Left colon (tissue), 2 donors: ENCODE measurements around the gene NPAS1. TPM values are rescaled to one million over a fixed set of nuclear protein-coding genes. Genes with fewer than 3 reads are reported as not detected.
A peak's percentile ranks its signal among the peaks of the same experiment; 100 is the strongest.

Experiments used
- ATAC-seq: fragments of 200-7000 bp; cut with Tn5 transposase; one replicate; pipeline ENCODE4 v1.9.1; 2020; ENCODE audit warnings: mild to moderate bottlenecking, moderate library complexity
- DNase-seq, 2 donors: peaks; one replicate each; pipeline ENCODE4 v3.0.0-alpha.2; 2020
- intact Hi-C, 2 donors: fragments of 100-400 bp; cut with DNase I in 1 of 2; cut with micrococcal nuclease in 1 of 2; formaldehyde crosslinking; loops; one replicate each; pipeline versions ENCODE4 v1.11.2 to v1.14.0; 2022; cut with DNase I, micrococcal nuclease
- long read RNA-seq: library from polyadenylated mRNA; unstranded; transcript quantifications from one replicate; pipeline ENCODE4 v2.0.0, GENCODE V29; 2021
- total RNA-seq, 2 donors: library from RNA; stranded (reverse); fragmentation: NEBNext Ultra II Directional; extraction: Animal tissue kit (Norgen Biotek cat#: 25700); gene quantifications; one replicate each; pipeline ENCODE4 v1.2.1, GENCODE V29; 2021
- donor health status: DM: no; HTN: no; CAD: no.
- donor health status: DM: yes; HTN: yes; CAD: no.

The NPAS1 gene, protein sequence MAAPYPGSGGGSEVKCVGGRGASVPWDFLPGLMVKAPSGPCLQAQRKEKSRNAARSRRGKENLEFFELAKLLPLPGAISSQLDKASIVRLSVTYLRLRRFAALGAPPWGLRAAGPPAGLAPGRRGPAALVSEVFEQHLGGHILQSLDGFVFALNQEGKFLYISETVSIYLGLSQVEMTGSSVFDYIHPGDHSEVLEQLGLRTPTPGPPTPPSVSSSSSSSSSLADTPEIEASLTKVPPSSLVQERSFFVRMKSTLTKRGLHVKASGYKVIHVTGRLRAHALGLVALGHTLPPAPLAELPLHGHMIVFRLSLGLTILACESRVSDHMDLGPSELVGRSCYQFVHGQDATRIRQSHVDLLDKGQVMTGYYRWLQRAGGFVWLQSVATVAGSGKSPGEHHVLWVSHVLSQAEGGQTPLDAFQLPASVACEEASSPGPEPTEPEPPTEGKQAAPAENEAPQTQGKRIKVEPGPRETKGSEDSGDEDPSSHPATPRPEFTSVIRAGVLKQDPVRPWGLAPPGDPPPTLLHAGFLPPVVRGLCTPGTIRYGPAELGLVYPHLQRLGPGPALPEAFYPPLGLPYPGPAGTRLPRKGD
- total RNA-seq, result 1 to 10 TPM in 1 of 2 donors, under 1 TPM in 1; 0.37 to 1.6 TPM
- long read RNA-seq, partial matches to known transcripts, result 1 of 1 reads
- long read RNA-seq, other reads (novel, unspliced or antisense), result 0 of 1 reads

DNA sequence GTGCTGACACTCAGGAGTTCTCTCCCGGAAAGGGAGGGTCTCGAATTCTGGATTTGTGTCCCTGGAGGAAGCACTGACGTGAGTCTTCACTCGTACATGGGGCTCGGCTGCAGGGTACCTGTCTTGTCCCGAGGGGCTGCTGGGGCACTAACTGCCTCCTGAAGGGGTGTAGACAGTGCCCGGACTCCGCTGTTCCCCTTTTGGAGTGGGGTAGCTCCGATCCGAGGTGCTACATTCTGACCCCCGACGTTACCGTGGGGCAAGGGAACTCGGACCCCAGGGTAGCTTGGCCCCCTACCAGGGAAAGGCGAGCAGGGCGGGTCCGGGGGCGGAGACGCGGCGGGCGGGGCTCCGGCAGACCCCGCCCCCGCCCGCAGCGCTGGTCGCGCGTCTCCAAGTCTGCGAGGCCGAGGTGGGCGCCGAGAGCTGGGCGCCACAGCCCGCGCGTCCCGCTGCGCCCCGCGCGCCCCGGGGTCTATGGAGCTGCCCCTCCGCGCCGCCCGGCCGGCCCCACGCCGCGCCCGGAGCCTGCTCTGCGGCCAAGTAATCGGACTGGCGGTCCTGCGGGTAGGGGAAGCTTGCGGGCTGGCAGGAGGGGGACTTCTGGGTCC lies at the start of gene NPAS1:
NPAS1 (plus strand) TSS at position 407 of the 611 bp plus-strand sequence. CDS start 1,211 bp downstream, outside the sequence.
- intact Hi-C loops, result no loop called here
- ATAC-seq (peak; percentile 52), DNase-seq (no peak)

- intact Hi-C loops, result loop anchor here in 1 of 2 donors (10.0 kb wide), 1 partner anchor 106 kb away; the partner anchor contains the start of gene ARHGAP35
- no peak for DNase-seq
- no peak for ATAC-seq
Measured at GRCh38 chr19:46970815-46971214, 48.8 kb upstream of the NPAS1 start.

DNA sequence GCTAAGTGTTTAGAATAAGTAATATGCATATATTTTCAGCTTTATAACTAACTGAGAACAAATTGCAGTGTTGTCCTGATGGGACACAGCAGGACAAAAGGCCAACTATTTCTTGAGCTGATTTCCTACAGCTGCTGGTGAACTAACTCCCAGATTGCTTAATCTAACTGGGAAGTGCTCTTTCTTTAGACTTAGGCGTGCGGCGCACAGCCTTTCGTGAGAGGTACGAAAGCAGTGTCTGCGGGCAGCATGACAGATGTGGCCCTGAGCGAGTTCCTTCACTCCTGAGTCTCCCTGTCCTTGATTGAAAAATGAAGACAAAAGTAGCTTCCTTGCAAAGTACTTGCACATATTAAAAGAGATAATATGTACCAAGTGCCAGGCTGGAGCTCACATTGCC lies 47.3 kb upstream of the NPAS1 start:
- no peak for ATAC-seq
- intact Hi-C loops, result loop anchor here in 1 of 2 donors (10.0 kb wide), 1 partner anchor 108 kb away; the partner anchor contains the start of gene ARHGAP35
- no peak for DNase-seq

DNA sequence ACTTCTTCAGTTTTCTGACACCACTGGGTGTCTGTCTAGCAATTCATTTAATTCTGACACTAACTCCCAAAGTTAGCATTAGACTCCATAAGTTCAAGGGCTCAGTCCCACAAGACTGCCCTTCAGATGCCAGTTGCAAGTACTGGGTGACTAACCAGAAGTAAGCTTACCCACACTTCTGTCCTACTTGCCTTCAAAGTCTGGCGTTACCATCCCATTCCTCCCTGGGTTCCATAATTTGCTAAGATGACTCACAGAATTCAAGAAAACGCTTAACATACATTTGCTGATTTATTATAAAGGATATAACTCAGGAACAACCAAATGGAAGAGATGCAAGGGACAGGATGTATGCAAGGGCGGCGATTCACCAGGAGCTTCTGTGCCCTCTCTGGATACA lies 45.5 kb upstream of the NPAS1 start:
- ATAC-seq, result no peak
- DNase-seq, result no peak
- intact Hi-C loops, result loop anchor here in 1 of 2 donors (10.0 kb wide), 1 partner anchor 109 kb away; the partner anchor contains the start of gene ARHGAP35

GRCh38 chr19:46975011-46975924 lies 44.4 kb upstream of the NPAS1 start:
- ATAC-seq (no peak), DNase-seq (no peak)
- intact Hi-C loops, result loop anchor here in 1 of 2 donors (10.0 kb wide), 1 partner anchor 110 kb away; the partner anchor contains the start of gene ARHGAP35

DNA sequence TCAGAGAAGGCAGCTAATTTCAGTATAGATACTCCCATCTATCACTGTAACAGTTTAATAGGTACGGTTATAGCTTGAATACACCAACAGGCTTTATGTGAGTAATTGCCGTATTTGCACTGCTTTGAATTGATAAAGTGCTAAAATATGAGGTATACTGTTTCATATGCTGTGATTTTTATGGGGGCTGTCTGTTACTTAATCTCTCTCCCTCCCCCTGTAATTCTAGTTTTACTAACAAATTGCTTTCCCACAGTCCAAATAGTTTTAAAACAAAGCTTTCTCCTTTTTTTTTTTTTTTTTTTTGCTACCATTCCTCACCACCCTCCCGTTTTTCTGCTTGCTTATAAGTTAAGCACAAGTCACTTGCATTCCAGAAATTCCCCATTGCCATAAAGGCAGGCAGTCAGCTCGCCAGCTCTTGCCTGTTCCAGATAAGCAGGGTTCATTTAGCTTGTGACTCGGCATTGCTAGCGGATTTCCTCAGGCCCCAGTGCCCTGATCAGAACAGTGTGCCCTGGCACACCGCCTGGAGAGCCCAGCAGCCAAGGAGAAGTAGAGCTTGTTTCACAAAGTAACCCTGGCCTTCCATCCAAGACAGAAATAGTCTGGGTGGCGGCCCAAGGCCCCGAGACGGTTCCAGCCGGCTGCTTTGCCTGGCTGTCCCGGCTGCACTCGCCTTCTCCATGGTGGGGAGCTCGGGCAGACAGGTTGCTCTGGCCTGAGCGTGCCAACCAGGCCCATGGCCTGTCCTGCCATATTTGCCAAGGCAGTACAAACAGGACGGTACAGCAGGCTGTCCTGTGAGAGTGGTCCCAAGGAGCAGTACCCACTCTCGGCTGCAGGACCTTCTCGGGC lies 43.5 kb upstream of the NPAS1 start:
- ATAC-seq, result peak; percentile 54
- peak; percentile 66 to 85 for DNase-seq
- intact Hi-C loops, result loop anchor here in 1 of 2 donors (10.0 kb wide), 1 partner anchor 111 kb away; the partner anchor contains the start of gene ARHGAP35

- ATAC-seq, result peak; percentile 41
- DNase-seq, result no peak
- intact Hi-C loops, result loop anchor here in 1 of 2 donors (10.0 kb wide), 1 partner anchor 112 kb away; the partner anchor contains the start of gene ARHGAP35
Measured at GRCh38 chr19:46976845-46977320, 42.8 kb upstream of the NPAS1 start.

- intact Hi-C loops, result loop anchor here in 1 of 2 donors (10.0 kb wide), 1 partner anchor 113 kb away; the partner anchor contains the start of gene ARHGAP35
- ATAC-seq (peak; percentile 16), DNase-seq (no peak)
Measured at GRCh38 chr19:46977548-46977947, 42.1 kb upstream of the NPAS1 start.

DNA sequence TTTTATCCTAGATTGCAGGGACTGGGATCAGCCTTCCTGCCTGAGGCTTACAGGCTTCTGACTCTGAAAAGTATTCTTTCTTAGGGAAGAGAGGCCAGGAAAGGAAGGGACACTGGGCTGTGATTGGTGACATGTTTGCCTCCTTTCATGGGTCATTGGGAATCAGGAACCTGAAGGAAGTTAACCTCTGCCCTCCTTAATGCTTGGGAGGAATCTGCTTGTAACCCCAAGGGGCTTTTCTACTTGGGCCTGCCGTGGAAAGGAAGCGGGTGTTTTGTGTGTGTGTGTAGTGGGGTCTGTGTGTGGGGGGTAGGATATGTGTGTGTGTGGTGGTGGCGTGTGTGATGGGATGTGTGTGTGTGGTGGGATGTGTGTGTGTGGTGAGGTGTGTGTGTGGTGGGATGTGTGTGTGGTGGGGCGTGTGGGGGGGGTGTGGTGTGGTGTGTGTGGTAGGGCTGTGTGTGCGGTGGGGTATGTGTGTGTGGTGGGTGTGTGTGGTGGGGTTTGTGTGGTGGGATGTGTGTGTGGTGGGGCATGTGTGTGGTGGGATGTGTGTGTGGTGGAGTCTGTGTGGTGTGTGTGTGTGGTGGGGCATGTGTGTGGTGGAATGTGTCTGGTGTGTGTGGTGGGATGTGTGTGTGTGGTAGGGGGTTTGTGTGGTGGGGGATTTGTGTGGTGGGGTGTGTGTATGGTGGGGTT lies 41.3 kb upstream of the NPAS1 start:
- DNase-seq (no peak), ATAC-seq (no peak)
- intact Hi-C loops, result loop anchor here in 1 of 2 donors (10.0 kb wide), 1 partner anchor 114 kb away; the partner anchor contains the start of gene ARHGAP35

GRCh38 chr19:46979126-46980105 lies 40.2 kb upstream of the NPAS1 start:
- no peak for ATAC-seq
- intact Hi-C loops, result loop anchor here in 1 of 2 donors (10.0 kb wide), 1 partner anchor 115 kb away; the partner anchor contains the start of gene ARHGAP35
- no peak for DNase-seq

DNA sequence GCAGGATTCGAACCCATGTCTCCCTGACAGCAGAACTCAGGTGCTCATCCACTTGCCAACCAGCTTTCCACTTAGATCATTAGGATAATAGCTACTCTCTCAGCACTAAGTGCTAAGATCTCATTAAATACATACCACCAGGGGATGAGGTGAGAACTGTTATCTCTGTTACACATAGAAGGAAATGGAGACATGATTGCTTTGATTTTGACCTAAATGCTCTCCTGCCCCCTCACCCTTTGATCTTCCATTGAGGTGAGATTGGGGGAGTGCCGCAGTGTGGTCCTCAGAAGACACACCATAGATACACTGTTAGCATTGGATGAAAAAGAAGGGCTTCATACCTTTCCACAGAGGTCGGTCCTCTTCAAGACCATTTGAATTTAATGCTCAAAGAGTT lies 38.9 kb upstream of the NPAS1 start:
- no peak for ATAC-seq
- DNase-seq, result no peak
- intact Hi-C loops, result no loop called here

GRCh38 chr19:46981286-46981945 lies 38.2 kb upstream of the NPAS1 start:
- no peak for ATAC-seq
- DNase-seq, result no peak

GRCh38 chr19:46983097-46983496 lies 36.5 kb upstream of the NPAS1 start:
- DNase-seq (no peak), ATAC-seq (no peak)
- intact Hi-C loops, result no loop called here

More at GRCh38 chr19:46981286-46981945, 38.2 kb upstream of the NPAS1 start:
- intact Hi-C loops, result no loop called here
